CD14-positive monocyte (primary cell): ENCODE results near the gene MEMO1. TPM values are rescaled to one million over a fixed set of nuclear protein-coding genes. Genes with fewer than 3 reads are reported as not detected.

Experiments
- DNase-seq, 3 donors: peaks; one replicate each; pipeline ENCODE4 v3.0.0-alpha.2; 2011 to 2022
- H2AFZ ChIP-seq: 2 replicates; pipeline ENCODE4 v1.6.0; 2012; ENCODE audit warnings: mild to moderate bottlenecking, low read depth, low read length, inconsistent platforms; ENCODE audit not compliant: insufficient read depth, poor library complexity, severe bottlenecking
- H3K27ac ChIP-seq, 2 donors: 1 replicate in 1 of 2; 2 replicates in 1 of 2; pipeline ENCODE4 v1.5.1; 2012 to 2013; ENCODE audit warnings: low read length in 2 of 2, control low read depth in 1 of 2, inconsistent platforms in 1 of 2, low read depth in 1 of 2, mild to moderate bottlenecking in 1 of 2
- H3K27me3 ChIP-seq, 2 donors: one replicate each; pipeline versions ENCODE4 v1.6.0 to v1.6.1; 2011 to 2013; ENCODE audit warnings: low read length in 2 of 2; ENCODE audit not compliant: control insufficient read depth in 2 of 2, insufficient read depth in 2 of 2
- H3K36me3 ChIP-seq, 2 donors: replicated peaks in 1 of 2; 1 replicate in 1 of 2; 2 replicates in 1 of 2; pipeline versions ENCODE4 v1.5.1 to v1.6.1; 2012 to 2013; ENCODE audit warnings: low read length in 2 of 2, control low read depth in 1 of 2, inconsistent platforms in 1 of 2, mild to moderate bottlenecking in 1 of 2; ENCODE audit not compliant: insufficient read depth in 2 of 2, control insufficient read depth in 1 of 2
- H3K4me1 ChIP-seq, 2 donors: 1 replicate in 1 of 2; 2 replicates in 1 of 2; pipeline versions ENCODE4 v1.5.1 to v1.6.1; 2012 to 2013; ENCODE audit warnings: low read length in 2 of 2, control low read depth in 1 of 2, inconsistent platforms in 1 of 2, mild to moderate bottlenecking in 1 of 2, moderate library complexity in 1 of 2; ENCODE audit not compliant: insufficient read depth in 2 of 2, control insufficient read depth in 1 of 2
- H3K4me2 ChIP-seq: replicated peaks from 2 replicates; pipeline ENCODE3; 2012; ENCODE audit warnings: low read length, moderate library complexity, mild to moderate bottlenecking; ENCODE audit not compliant: poor library complexity, severe bottlenecking; ENCODE audit errors: extremely low read depth
- H3K4me3 ChIP-seq, 3 experiments: fragments of 200-600 bp in 1 of 3; sonication (generic) in 1 of 3; replicated peaks in 1 of 3; 1 replicate in 2 of 3; 2 replicates in 1 of 3; pipeline ENCODE4 v1.5.1; 2011 to 2013; ENCODE audit warnings: low read length in 3 of 3, mild to moderate bottlenecking in 3 of 3, control low read depth in 2 of 3, low read depth in 2 of 3, inconsistent platforms in 1 of 3, moderate library complexity in 1 of 3
- H3K79me2 ChIP-seq: 2 replicates; pipeline ENCODE4 v1.6.0; 2012; ENCODE audit warnings: mild to moderate bottlenecking, control low read depth, inconsistent platforms, low read length, moderate library complexity; ENCODE audit not compliant: insufficient read depth
- H3K9ac ChIP-seq: 2 replicates; pipeline ENCODE4 v1.6.0; 2017; ENCODE audit warnings: low read length, mild to moderate bottlenecking; ENCODE audit not compliant: insufficient read depth, poor library complexity, severe bottlenecking
- H3K9me3 ChIP-seq, 2 donors: replicated peaks in 1 of 2; 1 replicate in 1 of 2; 2 replicates in 1 of 2; pipeline versions ENCODE4 v1.5.1 to v1.6.1; 2012 to 2013; ENCODE audit warnings: low read length in 2 of 2, control low read depth in 1 of 2; ENCODE audit not compliant: control insufficient read depth in 1 of 2, insufficient read depth in 1 of 2
- H4K20me1 ChIP-seq: 2 replicates; pipeline ENCODE4 v1.6.0; 2012; ENCODE audit warnings: mild to moderate bottlenecking, low read length, control low read depth, moderate library complexity; ENCODE audit not compliant: insufficient read depth
- H3K27ac Mint-ChIP-seq, 7 donors: one replicate each; pipeline ENCODE4 v1.8.0; 2020; ENCODE audit warnings: mild to moderate bottlenecking in 7 of 7, mixed read lengths in 7 of 7, moderate library complexity in 6 of 7, inconsistent platforms in 2 of 7
- H3K27me3 Mint-ChIP-seq, 3 donors: one replicate each; pipeline ENCODE4 v1.8.0; 2021 to 2022; ENCODE audit warnings: low read depth in 3 of 3, mild to moderate bottlenecking in 3 of 3, mixed read lengths in 3 of 3, moderate library complexity in 3 of 3, inconsistent platforms in 1 of 3
- H3K36me3 Mint-ChIP-seq, 2 donors: one replicate each; pipeline ENCODE4 v1.8.0; 2020; ENCODE audit warnings: mixed read lengths in 2 of 2, inconsistent platforms in 1 of 2, mild to moderate bottlenecking in 1 of 2
- H3K4me1 Mint-ChIP-seq: one replicate; pipeline ENCODE4 v1.8.0; 2020; ENCODE audit warnings: mild to moderate bottlenecking, mixed read lengths
- H3K4me3 Mint-ChIP-seq, 2 donors: one replicate each; pipeline ENCODE4 v1.8.0; 2020; ENCODE audit warnings: mild to moderate bottlenecking in 2 of 2, mixed read lengths in 2 of 2, moderate library complexity in 1 of 2
- H3K9me3 Mint-ChIP-seq, 7 donors: one replicate each; pipeline ENCODE4 v1.8.0; 2020 to 2022; ENCODE audit warnings: mixed read lengths in 7 of 7, mild to moderate bottlenecking in 6 of 7, moderate library complexity in 6 of 7, inconsistent platforms in 2 of 7
- WGBS: methylation state at CpG from one replicate; pipeline ENCODE4 v1.1.5; 2013; ENCODE audit warnings: missing lambda C conversion rate; ENCODE audit not compliant: insufficient coverage; 5-methylcytosine and 5-hydroxymethylcytosine counted together
- intact Hi-C, 2 donors: fragments of 100-400 bp; cut with micrococcal nuclease; formaldehyde crosslinking; loops; one replicate each; pipeline versions ENCODE4 v1.15.0 to v1.15.1; 2023
- polyA plus RNA-seq, 3 donors: library from polyadenylated mRNA; depleted of rRNA in 1 of 3; unstranded in 2 of 3; stranded (reverse) in 1 of 3; fragments of 300-500 nt in 2 of 3; fragments of >200 nt in 1 of 3; fragmentation: Illumina TruSeq in 2 of 3; gene quantifications; 1 replicate in 2 of 3; 2 replicates in 1 of 3; pipeline ENCODE4 v1.2.3, GENCODE V29; 2012 to 2021
- TF ChIP-seq, protein P1 (sequence below): fragments of 200-600 bp; IDR thresholded peaks from one replicate; pipeline ENCODE4 v1.8.0; 2022; ENCODE audit warnings: antibody characterized with exemption, mild to moderate bottlenecking

MEMO1 gene
- polyA plus RNA-seq, 3 donors = 49.5 to 63.7 (median 57.0) TPM

DNA sequence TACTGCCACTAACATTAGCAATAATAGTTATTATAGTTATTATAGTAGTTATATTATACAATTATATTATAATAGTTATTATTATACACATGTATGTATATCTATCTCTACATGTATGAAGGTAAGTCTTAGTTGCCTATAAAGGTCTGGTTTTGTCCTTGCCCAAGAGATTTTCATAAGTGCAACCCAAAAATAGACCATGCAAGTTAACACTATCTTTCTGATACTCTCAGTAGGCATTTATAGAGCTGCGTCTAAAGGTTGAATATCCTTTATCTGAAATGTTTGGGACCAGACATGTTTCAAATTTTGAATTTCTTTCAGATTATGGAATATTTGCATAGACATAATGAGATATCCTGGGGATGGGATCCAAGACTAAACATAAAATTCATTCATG is 175.4 kb downstream of the MEMO1 start:
- no peaks in the 10 kb centered on the region for H4K20me1 ChIP-seq
- intact Hi-C loops = no loop called here
- H3K27ac ChIP-seq = no peak overlapping the region
- no peaks in the 10 kb centered on the region for H3K4me1 ChIP-seq
- H3K27me3 Mint-ChIP-seq = peaks cover 0 to 5% (median 0%) of the 10 kb centered on the region in 3 donors
- H3K27me3 ChIP-seq = no peaks in the 10 kb centered on the region
- no peak for DNase-seq
- H3K4me2 ChIP-seq = no peak overlapping the region
- H3K9me3 ChIP-seq = peaks cover 0 to 2% of the 10 kb centered on the region in 2 donors
- no peak overlapping the region for H3K9ac ChIP-seq
- no peaks in the 10 kb centered on the region for H3K79me2 ChIP-seq
- no CpG with 5 or more reads among the region's 1 CpG for WGBS
- no peak overlapping the region for H3K4me3 ChIP-seq
- no peaks in the 10 kb centered on the region for H3K36me3 ChIP-seq
- H3K4me3 Mint-ChIP-seq = no peak overlapping the region
- TF ChIP-seq, protein P1, sequence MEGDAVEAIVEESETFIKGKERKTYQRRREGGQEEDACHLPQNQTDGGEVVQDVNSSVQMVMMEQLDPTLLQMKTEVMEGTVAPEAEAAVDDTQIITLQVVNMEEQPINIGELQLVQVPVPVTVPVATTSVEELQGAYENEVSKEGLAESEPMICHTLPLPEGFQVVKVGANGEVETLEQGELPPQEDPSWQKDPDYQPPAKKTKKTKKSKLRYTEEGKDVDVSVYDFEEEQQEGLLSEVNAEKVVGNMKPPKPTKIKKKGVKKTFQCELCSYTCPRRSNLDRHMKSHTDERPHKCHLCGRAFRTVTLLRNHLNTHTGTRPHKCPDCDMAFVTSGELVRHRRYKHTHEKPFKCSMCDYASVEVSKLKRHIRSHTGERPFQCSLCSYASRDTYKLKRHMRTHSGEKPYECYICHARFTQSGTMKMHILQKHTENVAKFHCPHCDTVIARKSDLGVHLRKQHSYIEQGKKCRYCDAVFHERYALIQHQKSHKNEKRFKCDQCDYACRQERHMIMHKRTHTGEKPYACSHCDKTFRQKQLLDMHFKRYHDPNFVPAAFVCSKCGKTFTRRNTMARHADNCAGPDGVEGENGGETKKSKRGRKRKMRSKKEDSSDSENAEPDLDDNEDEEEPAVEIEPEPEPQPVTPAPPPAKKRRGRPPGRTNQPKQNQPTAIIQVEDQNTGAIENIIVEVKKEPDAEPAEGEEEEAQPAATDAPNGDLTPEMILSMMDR = no peak
- no peak overlapping the region for H2AFZ ChIP-seq
- H3K4me1 Mint-ChIP-seq = peaks cover 1% of the 10 kb centered on the region
- H3K9me3 Mint-ChIP-seq = peaks cover 0 to 9% (median 7%) of the 10 kb centered on the region in 7 donors
- H3K36me3 Mint-ChIP-seq = no peaks in the 10 kb centered on the region
- H3K27ac Mint-ChIP-seq = no peak overlapping the region

GRCh38 chr2:31832363-31832762 is 178.4 kb downstream of the MEMO1 start:
- TF ChIP-seq, protein P1 = no peak
- Mint-ChIP-seq H3K9me3 (peaks cover 14 to 30% (median 25%) of the 10 kb centered on the region in 7 donors), H3K27ac (no peak overlapping the region), H3K4me3 (no peak overlapping the region), H3K36me3 (no peaks in the 10 kb centered on the region), H3K4me1 (no peaks in the 10 kb centered on the region), H3K27me3 (peaks cover 0 to 3% (median 2%) of the 10 kb centered on the region in 3 donors)
- no peaks in the 10 kb centered on the region for H3K27me3 ChIP-seq
- no peaks in the 10 kb centered on the region for H3K4me1 ChIP-seq
- H3K9me3 ChIP-seq = peaks cover 17 to 21% of the 10 kb centered on the region in 2 donors
- intact Hi-C loops = no loop called here
- WGBS = 94% methylated on average over 4 of the region's 5 CpGs
- no peaks in the 10 kb centered on the region for H3K79me2 ChIP-seq
- no peak overlapping the region for H3K4me2 ChIP-seq
- H2AFZ ChIP-seq = no peak overlapping the region
- H3K27ac ChIP-seq = no peak overlapping the region
- DNase-seq = no peak
- H4K20me1 ChIP-seq = no peaks in the 10 kb centered on the region
- H3K36me3 ChIP-seq = no peaks in the 10 kb centered on the region
- no peak overlapping the region for H3K9ac ChIP-seq
- H3K4me3 ChIP-seq = no peak overlapping the region
